Parathyroid adenoma (tissue), 2 donors: ENCODE measurements around the gene WNT7A.

Source experiments
- H2AFZ ChIP-seq: fragments of 300-600 bp; sonication (generic); one replicate; pipeline ENCODE4 v1.7.0; 2017; ENCODE audit warnings: antibody characterized with exemption, mild to moderate bottlenecking
- H3K27ac ChIP-seq: fragments of 300-600 bp; sonication (generic); one replicate; pipeline ENCODE4 v1.7.0; 2017
- H3K27me3 ChIP-seq: fragments of 300-600 bp; sonication (generic); one replicate; pipeline ENCODE4 v1.7.0; 2017; ENCODE audit warnings: low read length; ENCODE audit not compliant: control insufficient read depth, insufficient read depth
- H3K36me3 ChIP-seq: fragments of 300-600 bp; sonication (generic); one replicate; pipeline ENCODE4 v1.7.0; 2017; ENCODE audit warnings: low read length; ENCODE audit not compliant: control insufficient read depth, insufficient read depth
- H3K4me1 ChIP-seq: fragments of 300-600 bp; sonication (generic); one replicate; pipeline ENCODE4 v1.7.0; 2017; ENCODE audit warnings: control low read depth
- H3K4me2 ChIP-seq: fragments of 300-600 bp; sonication (generic); one replicate; pipeline ENCODE4 v1.7.0; 2017; ENCODE audit warnings: low read length
- H3K4me3 ChIP-seq: fragments of 300-600 bp; sonication (generic); one replicate; pipeline ENCODE4 v1.7.0; 2017; ENCODE audit warnings: low read depth, low read length
- H3K79me2 ChIP-seq: fragments of 300-600 bp; sonication (generic); one replicate; pipeline ENCODE4 v1.7.0; 2017; ENCODE audit warnings: control low read depth
- H3K9ac ChIP-seq: fragments of 300-600 bp; sonication (generic); one replicate; pipeline ENCODE4 v1.7.0; 2017; ENCODE audit warnings: mild to moderate bottlenecking
- H3K9me3 ChIP-seq: fragments of 300-600 bp; sonication (generic); one replicate; pipeline ENCODE4 v1.7.0; 2017; ENCODE audit warnings: low read length; ENCODE audit not compliant: control insufficient read depth
- TF ChIP-seq, protein P1 (sequence below): fragments of 300-600 bp; sonication (generic); IDR thresholded peaks from one replicate; pipeline ENCODE4 v1.7.0; 2017; ENCODE audit warnings: antibody characterized with exemption, mild to moderate bottlenecking
- donor health status: primary hyperparathyroidism.

WNT7A gene

DNA sequence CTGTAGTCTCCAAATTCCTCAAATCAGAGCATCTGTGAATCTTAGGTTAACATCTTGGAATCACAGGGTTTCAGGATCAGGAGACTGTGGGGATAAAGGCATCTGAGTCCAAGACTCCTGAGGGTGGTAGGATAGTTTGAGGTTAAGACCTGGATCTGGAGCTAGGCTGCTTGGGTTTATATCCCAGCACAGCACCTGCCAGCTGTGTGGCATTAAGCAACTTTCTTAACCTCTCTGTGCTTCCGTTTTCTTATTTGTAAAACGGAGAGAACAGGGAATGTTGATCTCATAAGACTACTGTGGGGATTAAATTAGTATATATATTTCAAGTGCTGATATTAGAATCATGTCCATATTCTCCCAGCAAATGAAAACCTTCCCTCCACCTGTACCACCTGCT, 33.6 kb downstream of the WNT7A start:
- H3K27ac ChIP-seq: no peak overlapping the region
- H3K36me3 ChIP-seq: no peaks in the 10 kb centered on the region
- no peaks in the 10 kb centered on the region for H3K4me1 ChIP-seq
- H3K4me2 ChIP-seq: no peak overlapping the region
- TF ChIP-seq, protein P1, sequence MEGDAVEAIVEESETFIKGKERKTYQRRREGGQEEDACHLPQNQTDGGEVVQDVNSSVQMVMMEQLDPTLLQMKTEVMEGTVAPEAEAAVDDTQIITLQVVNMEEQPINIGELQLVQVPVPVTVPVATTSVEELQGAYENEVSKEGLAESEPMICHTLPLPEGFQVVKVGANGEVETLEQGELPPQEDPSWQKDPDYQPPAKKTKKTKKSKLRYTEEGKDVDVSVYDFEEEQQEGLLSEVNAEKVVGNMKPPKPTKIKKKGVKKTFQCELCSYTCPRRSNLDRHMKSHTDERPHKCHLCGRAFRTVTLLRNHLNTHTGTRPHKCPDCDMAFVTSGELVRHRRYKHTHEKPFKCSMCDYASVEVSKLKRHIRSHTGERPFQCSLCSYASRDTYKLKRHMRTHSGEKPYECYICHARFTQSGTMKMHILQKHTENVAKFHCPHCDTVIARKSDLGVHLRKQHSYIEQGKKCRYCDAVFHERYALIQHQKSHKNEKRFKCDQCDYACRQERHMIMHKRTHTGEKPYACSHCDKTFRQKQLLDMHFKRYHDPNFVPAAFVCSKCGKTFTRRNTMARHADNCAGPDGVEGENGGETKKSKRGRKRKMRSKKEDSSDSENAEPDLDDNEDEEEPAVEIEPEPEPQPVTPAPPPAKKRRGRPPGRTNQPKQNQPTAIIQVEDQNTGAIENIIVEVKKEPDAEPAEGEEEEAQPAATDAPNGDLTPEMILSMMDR: no peak
- H3K79me2 ChIP-seq: no peaks in the 10 kb centered on the region
- H2AFZ ChIP-seq: no peak overlapping the region
- no peaks in the 10 kb centered on the region for H3K9me3 ChIP-seq
- no peaks in the 10 kb centered on the region for H3K27me3 ChIP-seq
- H3K9ac ChIP-seq: no peak overlapping the region
- no peak overlapping the region for H3K4me3 ChIP-seq

DNA sequence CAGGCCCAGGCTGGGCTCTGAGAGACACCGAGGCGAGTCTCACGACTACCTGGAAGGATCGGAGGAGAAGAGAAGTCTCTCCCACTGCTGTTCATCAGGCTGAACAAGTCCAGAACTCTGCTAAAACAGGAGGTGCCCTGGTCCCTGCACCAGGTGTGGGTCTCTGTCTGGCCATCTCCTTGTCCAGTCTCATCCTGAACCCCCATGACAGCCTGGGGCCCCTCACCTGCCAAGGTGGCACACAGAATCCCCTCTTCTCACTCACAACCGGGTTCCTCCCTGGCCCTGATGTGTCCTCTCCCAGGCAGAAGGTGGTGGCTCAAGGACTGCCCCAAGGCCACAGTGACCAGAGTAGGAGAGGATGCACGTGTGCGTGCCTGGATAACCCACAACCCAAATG, 34.1 kb downstream of the WNT7A start:
- Histone ChIP-seq H3K4me2 (no peak overlapping the region), H3K79me2 (no peaks in the 10 kb centered on the region), H2AFZ (no peak overlapping the region), H3K9me3 (no peaks in the 10 kb centered on the region), H3K9ac (no peak overlapping the region), H3K27me3 (no peaks in the 10 kb centered on the region), H3K4me1 (no peaks in the 10 kb centered on the region), H3K36me3 (no peaks in the 10 kb centered on the region), H3K4me3 (no peak overlapping the region), H3K27ac (no peak overlapping the region)
- TF ChIP-seq, protein P1: no peak

DNA sequence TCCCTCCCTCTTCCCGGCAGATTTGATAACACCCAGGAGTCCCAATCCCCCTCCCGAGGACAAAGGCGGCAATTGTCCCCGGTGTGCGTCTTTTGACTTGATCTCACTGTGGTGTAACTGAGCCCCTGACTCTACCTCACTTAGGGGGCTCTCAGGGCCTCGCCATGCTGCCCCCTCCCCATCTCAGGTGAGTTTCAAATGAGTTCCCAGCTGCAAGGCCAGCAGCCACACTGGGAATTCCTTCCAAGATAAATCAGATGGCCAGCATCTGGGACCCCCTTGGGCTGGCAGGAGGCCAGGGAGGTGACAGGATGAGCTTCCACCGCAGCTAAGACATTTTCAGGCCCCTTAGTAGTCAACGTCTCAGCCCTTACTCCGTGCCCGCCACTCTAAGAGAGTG, 35.0 kb downstream of the WNT7A start:
- no peaks in the 10 kb centered on the region for H3K4me1 ChIP-seq
- H2AFZ ChIP-seq: no peak overlapping the region
- H3K27me3 ChIP-seq: no peaks in the 10 kb centered on the region
- no peak overlapping the region for H3K27ac ChIP-seq
- no peaks in the 10 kb centered on the region for H3K9me3 ChIP-seq
- no peak overlapping the region for H3K9ac ChIP-seq
- TF ChIP-seq, protein P1: no peak
- no peak overlapping the region for H3K4me2 ChIP-seq
- H3K4me3 ChIP-seq: no peak overlapping the region
- H3K36me3 ChIP-seq: no peaks in the 10 kb centered on the region
- H3K79me2 ChIP-seq: no peaks in the 10 kb centered on the region

DNA sequence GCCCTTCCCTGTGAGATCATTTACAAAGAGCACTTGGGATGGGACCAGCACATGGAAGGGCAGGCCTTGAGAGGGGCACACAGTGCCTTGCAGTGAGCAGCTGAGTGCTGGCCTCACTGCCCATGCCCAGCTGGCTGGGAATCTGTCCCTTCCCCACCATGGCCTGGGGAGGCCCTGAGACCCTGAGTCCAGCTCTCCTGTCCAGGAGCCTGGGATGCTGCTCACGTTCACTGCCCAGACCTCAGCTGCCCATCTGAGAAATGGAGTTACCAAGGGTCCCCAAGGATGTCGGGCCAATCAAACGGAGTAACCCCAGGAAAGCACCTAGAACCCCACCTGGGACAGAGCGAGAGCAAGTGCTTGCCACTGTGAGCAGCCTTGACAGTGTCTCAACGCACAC, 35.6 kb downstream of the WNT7A start:
- H3K4me3 ChIP-seq: no peak overlapping the region
- TF ChIP-seq, protein P1: no peak
- no peaks in the 10 kb centered on the region for H3K79me2 ChIP-seq
- no peaks in the 10 kb centered on the region for H3K27me3 ChIP-seq
- H3K27ac ChIP-seq: no peak overlapping the region
- no peak overlapping the region for H3K4me2 ChIP-seq
- H3K9ac ChIP-seq: no peak overlapping the region
- no peaks in the 10 kb centered on the region for H3K9me3 ChIP-seq
- H2AFZ ChIP-seq: no peak overlapping the region
- no peaks in the 10 kb centered on the region for H3K4me1 ChIP-seq
- no peaks in the 10 kb centered on the region for H3K36me3 ChIP-seq

DNA sequence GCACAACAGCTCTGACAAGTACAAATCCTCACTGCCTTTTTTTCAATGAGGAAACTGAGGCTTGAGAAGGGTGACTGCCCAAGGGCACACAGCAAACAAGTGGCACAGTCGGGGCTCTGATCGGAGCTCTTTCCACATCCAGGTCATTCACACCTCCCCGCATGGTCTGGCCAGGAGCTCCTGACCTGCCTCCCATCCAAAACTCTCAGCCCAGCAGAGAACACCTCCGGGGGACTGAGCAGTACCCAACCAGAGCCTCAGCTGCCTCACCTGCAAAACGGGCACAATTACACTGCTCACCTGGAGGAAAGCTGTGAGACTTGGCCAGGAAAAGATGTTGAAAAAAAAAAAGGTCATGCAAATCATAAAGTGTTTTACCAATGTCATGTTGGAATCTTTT, 36.5 kb downstream of the WNT7A start:
- no peak overlapping the region for H3K9ac ChIP-seq
- H3K27me3 ChIP-seq: no peaks in the 10 kb centered on the region
- H2AFZ ChIP-seq: no peak overlapping the region
- H3K27ac ChIP-seq: no peak overlapping the region
- H3K36me3 ChIP-seq: no peaks in the 10 kb centered on the region
- H3K9me3 ChIP-seq: no peaks in the 10 kb centered on the region
- H3K4me3 ChIP-seq: no peak overlapping the region
- H3K4me1 ChIP-seq: no peaks in the 10 kb centered on the region
- H3K4me2 ChIP-seq: no peak overlapping the region
- TF ChIP-seq, protein P1: no peak
- H3K79me2 ChIP-seq: no peaks in the 10 kb centered on the region
